HG03460 (cell line): ENCODE measurements around the gene ULK4.

Experiments
- ATAC-seq: cut with Tn5 transposase; IDR thresholded peaks from one replicate; pipeline ENCODE4 v1.9.1; 2021; ENCODE audit not compliant: unreplicated experiment

Gene ULK4

GRCh38 chr3:41370307-41370706, 591.6 kb downstream of the ULK4 start:
- ATAC-seq = no peak

GRCh38 chr3:41369838-41370237, 592.1 kb downstream of the ULK4 start:
- ATAC-seq = no peak

- ATAC-seq = no peak
These were observed 595.9 kb downstream of the ULK4 start for GRCh38 chr3:41365973-41366372.

GRCh38 chr3:41364736-41365135, 597.2 kb downstream of the ULK4 start:
- no peak for ATAC-seq

- ATAC-seq = no peak
These were observed 597.9 kb downstream of the ULK4 start for GRCh38 chr3:41363830-41364523.

- no peak for ATAC-seq
These were observed 599.0 kb downstream of the ULK4 start for GRCh38 chr3:41362638-41363559.

GRCh38 chr3:41357271-41357670, 604.6 kb downstream of the ULK4 start:
- ATAC-seq = no peak

GRCh38 chr3:41356775-41357174, 605.1 kb downstream of the ULK4 start:
- no peak for ATAC-seq

GRCh38 chr3:41352510-41352909, 609.4 kb downstream of the ULK4 start:
- no peak for ATAC-seq

GRCh38 chr3:41350441-41350840, 611.5 kb downstream of the ULK4 start:
- no peak for ATAC-seq

GRCh38 chr3:41348401-41348800, 613.5 kb downstream of the ULK4 start:
- ATAC-seq = no peak

GRCh38 chr3:41346698-41347270, 615.1 kb downstream of the ULK4 start:
- ATAC-seq = no peak

GRCh38 chr3:41345788-41346187, 616.1 kb downstream of the ULK4 start:
- no peak for ATAC-seq

- ATAC-seq = no peak
These were observed 622.1 kb downstream of the ULK4 start for GRCh38 chr3:41339758-41340157.

GRCh38 chr3:41338276-41338675, 623.6 kb downstream of the ULK4 start:
- ATAC-seq = no peak

- no peak for ATAC-seq
These were observed 627.5 kb downstream of the ULK4 start for GRCh38 chr3:41334426-41334825.

GRCh38 chr3:41331041-41331440, 630.9 kb downstream of the ULK4 start:
- no peak for ATAC-seq

GRCh38 chr3:41330465-41330864, 631.4 kb downstream of the ULK4 start:
- ATAC-seq = no peak

- ATAC-seq = no peak
These were observed 632.0 kb downstream of the ULK4 start for GRCh38 chr3:41329881-41330280.

GRCh38 chr3:41328926-41329325, 633.0 kb downstream of the ULK4 start:
- ATAC-seq = no peak

- ATAC-seq = no peak
These were observed 634.2 kb downstream of the ULK4 start for GRCh38 chr3:41327718-41328117.

- no peak for ATAC-seq
These were observed 637.8 kb downstream of the ULK4 start for GRCh38 chr3:41324156-41324475.
